Inflammatory macrophage treated with lipopolysaccharide for 4 hours (primary cell): ENCODE data around the gene AK2.
"Not testable (repeated sequence)": the region's sequence is repeated elsewhere in the genome, so short reads cannot be mapped to it uniquely, and the experiment has no call there.

Experiments
- DNase-seq: peaks from one replicate; pipeline ENCODE4 v3.0.0-alpha.2; 2020

The AK2 gene

DNA sequence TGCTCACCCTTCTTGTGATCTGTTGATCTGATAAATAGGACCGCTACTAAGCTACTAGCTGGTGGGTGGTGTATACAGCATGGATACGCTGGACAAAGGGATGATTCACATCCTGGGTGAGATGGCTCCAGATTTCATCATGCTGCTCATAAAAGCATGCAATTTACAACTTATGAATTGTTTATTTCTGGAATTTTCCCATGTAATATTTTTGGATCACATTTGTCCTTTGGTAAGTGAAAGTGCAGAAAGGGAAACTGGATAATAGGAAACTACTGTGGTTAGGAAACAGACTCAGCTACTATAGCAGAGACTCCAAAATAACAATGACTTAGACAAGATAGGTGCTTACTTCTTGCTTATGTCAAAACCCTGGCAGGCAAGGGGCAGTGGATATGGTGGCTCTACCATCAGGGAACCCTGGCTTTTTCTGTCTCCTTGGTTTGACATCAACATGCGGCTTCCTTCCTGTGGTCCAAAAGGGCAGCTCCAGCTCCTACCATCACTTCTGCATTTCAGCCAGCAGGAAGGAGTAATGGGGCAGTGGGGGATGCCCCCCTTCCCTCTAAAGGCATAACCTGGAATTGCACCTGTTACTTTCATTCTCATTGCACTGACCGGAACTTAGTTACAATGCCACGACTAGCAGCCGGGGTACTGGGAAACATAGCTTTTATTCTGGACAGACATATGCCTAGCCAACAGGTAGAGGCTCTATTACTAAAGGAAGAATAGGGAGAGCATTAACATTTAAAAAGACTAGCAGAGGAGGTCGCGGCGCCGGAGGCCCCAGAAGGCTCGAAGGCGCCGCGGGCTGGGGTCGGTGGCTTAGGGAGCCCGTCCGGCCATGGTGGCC lies 13.8 kb upstream of the AK2 start:
- peak; percentile 98 for DNase-seq

DNA sequence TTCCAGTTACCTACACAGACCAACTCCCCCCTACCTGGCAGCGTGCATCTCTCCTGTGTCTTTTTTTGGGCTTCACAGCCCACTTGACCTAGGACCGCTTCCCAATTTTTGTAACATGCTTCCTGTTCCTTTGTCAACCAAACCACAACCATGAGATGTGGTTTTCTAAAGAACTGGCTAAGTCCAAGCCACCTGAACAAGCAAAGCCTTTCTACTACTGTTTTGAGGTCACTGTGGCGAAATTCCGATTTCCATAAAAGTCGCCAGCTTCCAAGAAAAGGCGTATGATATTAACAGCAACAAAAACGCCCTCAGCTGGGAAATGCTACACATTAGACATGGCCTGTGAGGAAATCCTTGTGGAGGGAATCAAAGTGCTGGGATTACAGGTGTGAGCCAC lies 12.7 kb upstream of the AK2 start:
- DNase-seq: peak; percentile 33

DNA sequence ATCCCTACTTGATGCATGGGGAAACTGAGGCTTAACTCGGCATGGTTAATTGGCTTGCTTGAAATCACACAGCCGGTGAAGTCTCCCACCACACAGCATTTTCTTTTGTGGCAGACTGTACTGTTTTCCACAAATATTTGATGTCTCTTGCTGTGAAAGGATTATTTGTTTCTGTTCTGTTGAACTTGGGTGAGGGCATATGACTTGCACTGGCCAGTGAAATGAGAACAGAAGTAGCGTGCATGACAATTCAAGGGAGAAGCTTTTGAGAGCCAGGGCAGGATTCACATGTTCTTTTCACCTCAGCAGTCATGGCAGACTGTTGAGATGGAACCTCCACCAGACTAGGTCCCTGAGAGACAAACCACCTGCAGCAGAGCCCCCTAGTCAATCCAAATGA lies 11.7 kb upstream of the AK2 start:
- no peak for DNase-seq

DNA sequence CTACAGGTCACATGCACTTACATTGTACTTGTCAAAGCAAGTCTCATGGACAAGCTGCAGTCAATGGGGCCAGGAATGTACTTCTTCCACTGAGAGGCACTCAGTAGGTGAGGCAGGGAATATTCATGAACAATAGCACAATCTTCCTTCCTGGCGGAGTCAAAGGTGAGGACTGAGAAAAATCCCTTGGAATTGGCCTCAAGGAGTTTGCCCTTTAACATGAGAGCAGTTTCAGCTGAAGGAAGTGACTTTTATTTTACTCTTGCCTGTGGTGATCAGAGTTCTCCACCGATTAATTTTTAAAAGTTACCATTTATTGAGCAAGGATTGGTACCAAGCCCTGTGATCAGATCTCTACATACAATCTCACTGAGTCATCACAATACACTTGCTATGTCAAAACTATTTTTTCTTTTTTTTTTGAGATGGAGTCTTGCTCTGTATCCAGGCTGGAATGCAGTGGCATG lies 11.2 kb upstream of the AK2 start:
- DNase-seq: peak; percentile 17

DNA sequence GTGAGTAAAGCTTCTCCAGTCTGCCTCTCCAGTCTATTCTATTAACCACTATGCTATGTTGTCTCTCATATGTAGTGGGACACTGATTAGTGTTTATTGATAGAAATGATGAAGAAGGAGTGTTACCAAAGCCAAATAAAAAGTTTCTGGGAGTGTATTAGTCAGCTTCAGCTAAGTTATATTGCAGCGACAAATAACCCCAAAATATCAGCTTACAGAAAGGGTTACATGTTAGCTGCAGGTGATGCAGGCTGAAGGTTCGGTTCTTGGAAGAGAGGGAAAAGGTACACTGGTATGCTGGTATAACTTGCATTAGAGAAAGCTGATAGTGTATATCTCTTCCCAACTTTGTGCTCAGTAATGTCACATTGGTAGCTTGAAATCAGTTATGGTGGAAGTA lies 10.6 kb upstream of the AK2 start:
- DNase-seq: no peak

DNA sequence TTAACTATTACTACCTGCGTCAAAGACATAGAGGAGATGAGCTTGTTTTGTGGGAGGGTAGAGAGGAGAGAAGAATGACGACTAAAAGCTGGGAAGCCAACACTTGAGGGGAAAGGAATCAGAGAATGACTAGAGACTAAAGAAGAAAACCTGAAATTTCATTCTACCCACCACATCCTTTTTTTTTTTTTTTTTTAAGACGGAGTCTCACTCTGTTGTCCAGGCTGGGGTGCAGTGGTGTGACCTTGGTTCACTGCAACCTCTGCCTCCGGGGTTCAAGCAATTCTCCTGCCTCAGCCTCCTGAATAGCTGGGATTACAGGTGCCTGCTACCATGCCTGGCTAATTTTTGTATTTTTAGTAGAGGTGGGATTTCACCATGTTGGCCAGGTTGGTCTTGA lies 9.6 kb upstream of the AK2 start:
- DNase-seq: not testable (repeated sequence)

DNA sequence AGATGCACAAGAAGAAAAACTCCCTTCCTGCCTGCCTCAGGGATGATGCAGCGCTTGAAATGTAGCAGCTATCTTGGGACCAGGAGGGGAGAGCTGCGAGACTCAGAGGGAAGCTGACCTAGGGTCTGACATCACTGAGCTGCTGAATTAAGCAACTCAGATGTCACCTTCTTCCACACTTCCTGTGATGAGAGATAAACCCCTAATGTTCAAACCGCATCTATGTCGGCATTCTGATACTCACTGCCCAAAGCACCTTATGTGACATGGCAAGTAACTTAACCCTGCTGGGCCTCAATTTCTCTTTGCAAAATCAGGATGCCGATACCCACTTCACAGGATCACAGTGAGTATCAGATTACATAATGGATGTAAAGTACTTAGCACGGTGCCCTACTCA lies 9.1 kb upstream of the AK2 start:
- peak; percentile 70 for DNase-seq

DNA sequence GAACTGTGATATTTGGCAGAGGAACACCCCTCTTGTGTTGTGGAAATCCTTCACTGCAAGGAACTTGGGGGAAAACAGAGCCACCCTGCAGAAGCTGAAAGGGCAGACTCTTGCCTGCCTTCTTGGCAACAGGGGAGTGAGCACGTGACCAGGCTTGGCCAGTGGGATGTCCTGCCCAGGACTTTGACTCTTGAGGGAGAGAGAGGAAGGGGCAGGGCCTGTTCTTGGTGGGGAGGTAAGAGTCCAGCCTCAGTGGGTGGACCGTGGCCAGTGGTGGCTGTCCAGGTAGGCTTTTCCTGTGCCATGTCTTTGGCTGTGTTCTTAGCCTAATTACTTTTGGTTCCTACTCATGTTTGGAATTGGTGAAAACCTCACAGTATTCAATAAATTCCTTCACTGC lies 8.6 kb upstream of the AK2 start:
- DNase-seq: peak; percentile 23

DNA sequence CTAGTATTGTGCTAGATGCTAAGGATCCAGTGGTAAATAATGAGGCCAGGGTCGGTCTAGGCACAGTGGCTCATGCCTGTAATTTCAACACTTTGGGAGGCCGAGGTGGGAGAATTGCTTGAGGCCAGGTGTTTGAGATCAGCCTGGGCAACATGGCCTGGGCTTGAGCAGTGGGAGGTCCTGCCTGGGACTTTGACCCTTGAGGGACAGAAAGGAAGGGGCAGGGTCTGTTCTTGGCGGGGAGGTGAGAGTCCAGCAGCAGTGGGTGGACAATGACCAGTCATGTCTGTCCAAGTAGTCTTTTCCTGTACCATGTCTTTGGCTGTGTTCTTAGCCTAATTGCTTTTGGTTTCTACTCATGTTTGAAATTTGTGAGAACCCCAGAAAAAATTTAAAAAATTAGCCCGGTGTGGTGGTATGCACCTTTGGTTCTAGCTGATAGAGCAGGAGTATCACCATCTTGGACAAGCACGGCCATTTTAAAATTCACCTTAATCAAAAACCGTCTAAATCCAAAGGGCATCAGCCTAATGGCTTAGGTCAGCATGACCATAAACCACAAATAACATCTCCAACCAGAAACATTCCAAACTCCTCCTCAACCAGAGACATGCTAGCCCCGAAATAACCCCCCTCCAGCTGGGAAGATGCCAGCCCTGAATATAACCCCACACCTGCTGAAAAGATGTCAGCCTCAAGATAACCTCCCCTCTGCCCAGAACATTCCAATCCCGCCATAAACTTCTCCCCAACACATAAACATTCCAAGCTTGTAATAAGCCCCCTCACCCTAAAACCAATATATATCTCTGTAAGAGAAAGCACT lies 6.8 kb upstream of the AK2 start:
- no peak for DNase-seq

DNA sequence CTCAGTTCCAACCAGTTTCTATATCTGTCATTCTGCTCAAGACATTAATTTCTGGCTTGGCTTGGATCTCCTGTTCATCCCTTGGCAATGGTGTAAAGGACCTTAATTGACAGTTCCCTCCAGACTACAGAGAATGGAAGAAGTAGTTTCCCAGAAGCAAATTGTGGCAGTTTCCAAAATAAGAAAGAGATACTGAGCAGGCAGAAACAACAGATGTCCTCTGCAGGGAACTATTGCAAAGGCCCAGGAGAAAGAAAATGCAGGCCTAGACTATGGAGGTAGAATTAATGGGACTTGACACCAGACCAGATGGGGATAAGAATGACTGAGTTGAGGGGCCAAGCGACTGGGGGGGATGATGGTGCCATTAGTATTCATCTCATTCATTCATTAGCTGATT lies 6.1 kb upstream of the AK2 start:
- DNase-seq: no peak

DNA sequence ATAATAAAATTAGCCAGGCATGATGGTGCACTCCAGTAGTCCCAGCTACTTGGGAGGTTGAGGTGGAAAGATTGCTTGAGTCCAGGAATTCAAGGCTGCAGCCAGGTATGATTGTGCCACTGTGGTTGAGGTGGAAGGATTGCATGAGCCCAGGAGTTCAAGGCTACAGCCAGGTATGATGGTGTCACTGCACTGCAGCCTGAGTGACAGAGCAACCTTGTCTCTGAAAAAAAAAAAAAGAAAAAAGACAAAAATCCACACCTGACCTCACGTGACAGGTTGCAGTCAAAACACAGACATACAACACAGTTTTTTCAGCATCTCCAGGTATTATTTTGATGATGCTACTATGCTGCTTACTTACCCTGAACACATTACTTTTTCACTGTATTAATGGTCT lies 4.3 kb upstream of the AK2 start:
- DNase-seq: no peak

DNA sequence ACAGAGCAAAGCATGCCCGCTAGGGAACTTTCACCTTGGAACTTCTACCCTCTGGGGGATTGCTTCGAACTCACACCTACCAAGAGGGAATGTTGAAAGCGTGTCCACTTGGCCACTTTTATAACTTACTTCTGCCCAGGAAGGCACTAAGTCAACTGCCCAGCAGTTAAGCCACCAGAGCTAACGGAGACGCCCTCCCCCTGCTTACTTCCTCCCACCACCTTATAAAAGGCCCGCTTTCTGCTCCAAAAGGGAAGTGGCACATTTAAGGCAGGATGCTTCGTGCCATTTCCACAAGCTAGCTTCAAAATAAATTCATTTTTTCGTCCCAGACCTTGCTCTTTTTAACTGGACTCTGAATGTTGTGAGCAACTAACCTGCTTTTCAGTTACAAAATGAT lies 3.2 kb upstream of the AK2 start:
- peak; percentile 81 for DNase-seq

DNA sequence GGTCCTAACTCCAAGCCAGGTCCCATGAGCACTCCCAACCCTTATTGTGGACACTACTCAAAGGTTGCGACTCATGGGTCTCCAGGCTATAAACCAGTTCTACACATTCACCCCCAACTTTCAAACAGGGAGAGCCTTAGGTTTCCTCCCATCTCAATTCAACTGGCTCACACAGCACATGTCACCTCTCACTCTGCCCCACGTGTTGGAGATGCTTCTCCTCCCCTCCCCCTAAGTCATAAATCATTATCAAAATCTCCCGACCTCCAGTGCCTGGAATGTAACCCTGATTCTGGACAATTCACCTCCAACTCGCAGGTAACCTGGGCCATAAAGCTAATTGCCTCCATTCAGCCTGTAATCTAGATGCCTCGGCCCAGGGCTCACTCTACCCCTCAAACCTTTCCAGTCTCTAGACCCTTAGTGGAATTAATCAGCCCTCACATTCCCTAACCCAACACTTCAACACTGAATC lies 595 bp downstream of the AK2 start:
- DNase-seq: peak; percentile 16

DNA sequence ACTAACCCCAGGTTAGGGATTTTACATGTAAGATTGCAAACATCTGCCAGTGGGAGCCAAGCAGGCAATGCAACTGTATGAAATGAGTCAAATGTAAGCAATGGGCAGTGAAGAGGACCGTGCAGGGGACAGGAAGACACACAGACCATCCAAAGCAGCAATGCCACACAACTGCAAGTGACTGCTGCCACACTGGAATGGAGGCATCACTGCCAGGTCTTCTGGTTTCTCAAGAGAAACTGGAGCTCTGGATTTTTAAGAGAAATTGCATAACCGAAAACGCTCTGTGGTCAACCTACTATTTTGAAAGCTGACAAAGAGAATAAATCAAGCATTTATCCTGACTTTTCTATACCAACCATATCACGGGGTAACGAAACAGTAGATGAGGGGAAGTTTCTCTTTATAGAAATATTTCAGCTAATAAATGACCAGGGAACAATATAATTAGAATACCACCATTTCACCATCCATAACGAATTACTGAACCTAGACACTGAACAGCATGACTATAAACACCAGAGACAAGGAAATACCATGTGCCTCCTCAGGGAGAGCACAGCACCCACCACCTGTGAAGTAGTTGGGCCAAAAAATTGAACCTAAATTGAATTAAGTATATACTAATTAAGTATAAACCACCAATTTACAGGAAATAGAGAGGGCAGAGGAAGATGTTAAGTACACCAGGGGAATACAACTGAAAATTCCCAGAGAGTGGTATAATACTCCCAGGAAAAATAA lies 4.4 kb downstream of the AK2 start:
- peak; percentile 78 for DNase-seq

DNA sequence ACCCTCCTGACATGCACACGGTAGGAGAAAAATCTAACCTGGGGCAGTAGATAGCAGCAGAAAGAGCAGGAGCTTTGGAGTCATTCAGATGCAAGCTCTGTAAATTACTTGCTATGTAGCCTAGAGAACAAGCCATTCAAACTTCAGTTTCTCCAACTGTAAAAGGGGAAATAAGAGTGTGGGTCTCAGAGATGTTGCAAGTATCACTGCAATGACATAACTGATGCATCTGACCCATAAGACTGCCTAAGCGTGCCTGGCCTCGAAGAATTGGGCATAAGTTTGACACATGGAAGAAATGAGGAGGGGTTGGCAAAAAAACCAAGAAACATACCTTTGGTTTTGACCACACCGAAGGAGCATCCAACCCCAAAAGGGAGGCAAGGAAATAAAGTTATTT lies 5.2 kb downstream of the AK2 start:
- DNase-seq: peak; percentile 77

DNA sequence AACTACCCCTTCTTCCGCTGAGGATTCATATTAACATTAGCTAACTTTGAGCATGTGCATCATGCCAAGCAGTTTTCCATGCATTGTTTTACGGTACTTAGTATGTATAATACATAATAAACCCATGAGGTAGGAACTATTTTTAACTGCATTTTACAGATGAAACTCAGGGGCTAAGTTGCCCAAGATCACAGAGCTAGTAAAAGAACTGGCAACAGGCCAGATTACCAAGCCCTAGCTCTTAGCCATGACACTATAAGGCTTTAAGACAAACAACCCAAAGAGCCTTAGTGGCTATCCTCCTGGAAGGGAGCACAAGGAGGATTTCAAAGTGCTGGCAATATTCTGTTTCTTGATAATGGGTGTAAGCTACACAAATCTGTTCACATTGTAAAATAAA lies 6.1 kb downstream of the AK2 start:
- peak; percentile 71 for DNase-seq

DNA sequence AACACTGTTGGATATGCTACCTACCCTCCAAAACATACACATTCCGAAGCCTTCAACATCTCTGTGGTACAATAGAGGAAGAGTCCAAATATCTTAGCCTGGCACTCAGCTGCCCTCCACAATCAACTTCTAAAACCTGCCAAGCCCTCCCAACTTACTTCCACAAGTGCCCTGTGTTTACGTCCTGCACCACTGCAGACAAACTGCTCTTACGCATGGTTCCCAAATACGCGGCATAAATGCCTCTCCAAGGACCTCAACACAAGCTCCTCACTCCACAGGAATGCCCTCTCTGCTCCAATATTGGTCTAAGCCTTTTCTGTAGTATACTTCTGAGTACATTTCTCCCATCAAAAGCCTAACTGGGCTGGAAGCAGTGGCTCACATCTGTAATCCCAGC lies 6.8 kb downstream of the AK2 start:
- DNase-seq: no peak

DNA sequence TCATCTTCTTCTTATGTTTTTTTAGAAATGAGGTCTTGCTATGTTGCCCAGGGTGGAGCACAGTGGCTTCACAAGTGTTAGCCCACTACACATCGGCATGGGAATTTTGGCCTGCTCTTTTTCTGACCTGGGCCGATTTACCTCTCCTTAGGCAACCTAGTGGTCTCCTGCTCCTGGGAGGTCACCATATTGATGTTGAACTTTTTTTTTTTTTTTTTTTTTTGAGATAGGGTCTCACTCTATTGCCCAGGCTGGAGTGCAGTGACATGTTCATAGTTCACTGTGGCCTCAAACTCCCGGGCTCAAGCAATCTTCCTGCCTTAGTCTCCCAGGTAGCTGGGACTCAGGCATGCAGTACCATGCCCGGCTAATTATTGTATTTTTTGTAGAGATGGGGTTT lies 7.5 kb downstream of the AK2 start:
- DNase-seq: no peak

DNA sequence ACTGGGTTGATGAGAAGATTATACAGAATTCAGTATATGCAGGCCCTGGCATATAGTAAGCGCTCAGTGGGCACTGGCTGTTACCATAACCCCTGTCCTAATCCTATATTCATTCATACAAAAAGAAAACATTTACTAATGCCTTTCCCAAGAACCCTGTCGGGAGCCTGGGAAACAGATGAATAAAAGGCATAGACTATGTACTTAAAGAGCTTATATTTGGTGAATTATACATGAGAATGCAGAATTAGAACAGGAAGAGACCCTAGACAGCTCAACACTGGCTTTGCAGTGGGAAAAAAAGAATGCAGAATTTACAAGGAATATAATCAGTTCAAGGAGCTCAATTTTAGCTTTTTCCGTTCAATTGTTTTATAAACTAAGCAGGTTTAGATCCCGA lies 10.9 kb downstream of the AK2 start:
- DNase-seq: no peak

DNA sequence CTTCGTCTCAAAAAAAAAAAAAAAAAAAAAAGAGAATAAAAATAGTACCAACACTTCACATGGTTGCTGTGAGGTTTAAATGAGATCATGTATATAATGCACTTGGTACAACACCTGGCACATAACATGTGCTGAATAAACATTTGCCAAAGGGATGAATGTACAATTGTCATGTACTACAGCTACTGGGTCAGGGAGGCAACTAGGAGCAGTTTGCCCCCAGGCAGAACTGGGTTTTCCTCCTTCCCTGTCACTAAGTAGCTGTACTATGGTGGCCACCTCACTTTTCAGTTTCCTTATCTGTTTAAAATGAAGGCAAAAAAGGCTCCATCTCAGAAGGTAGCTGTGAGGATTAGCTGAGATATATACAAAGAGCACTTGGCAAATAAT lies 11.5 kb downstream of the AK2 start:
- DNase-seq: no peak

DNA sequence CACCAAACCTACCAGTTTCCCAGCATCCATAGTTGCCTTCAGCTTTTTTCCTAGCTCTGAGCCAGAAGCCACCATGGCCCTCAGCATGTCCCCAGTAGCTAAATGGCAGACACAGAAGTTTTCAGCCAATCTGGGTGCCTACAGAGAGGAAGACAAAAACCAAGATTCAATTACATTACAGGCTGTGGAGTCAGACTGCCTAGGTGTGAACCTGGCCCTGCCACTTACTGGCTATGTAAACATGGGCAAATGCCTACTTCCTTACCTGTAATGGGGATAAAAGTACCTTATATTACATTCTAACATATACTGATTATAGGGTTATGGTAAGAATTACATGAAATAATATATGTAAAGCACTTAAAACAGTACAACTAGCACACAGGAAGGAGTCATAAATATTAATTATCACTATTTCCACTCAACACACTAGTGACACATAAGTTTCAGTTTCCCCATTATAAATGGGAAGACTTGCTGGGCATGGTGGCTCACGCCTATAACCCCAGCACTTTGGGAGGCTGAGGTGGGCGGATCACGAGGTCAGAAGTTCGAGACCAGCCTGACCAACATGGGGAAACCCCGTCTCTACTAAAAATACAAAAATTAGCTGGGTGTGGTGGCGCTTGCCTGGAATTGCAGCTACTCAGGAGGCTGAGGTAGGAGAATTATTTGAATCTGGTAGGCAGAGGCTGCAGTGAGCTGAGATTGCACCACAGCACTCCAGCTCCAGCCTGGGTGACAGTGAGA lies 12.1 kb downstream of the AK2 start:
- peak; percentile 88 for DNase-seq

DNA sequence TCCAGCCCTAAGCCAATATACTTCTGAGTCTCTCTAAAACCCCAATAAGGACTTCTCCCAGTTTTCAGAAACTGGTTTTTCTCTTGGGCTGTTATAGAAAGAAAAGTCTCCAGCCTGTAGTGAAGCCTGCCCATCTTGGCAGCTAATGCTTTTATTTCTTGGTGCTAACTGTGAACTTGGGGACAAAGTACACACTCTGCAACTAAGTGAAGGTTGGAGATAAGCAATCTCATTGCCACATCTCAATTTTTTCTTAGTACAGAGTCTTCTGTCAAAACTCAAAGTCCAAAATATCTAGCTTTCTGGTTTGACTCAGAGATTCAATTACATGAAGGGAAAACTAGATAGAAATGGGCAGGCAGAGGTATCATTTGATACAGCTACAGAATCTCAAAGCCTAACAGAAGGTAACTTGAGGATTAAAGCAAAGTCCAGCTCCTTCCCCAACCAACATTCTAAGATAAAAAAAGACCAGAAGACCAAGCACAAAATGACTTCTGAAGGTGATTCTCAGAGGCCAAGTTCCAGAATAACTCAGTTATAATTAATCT lies 14.0 kb downstream of the AK2 start:
- no peak for DNase-seq
